ENCODE data around the gene VTA1.
"Not testable (repeated sequence)": the region's sequence is repeated elsewhere in the genome, so short reads cannot be mapped to it uniquely, and the experiment has no call there.

VTA1 gene

GRCh38 chr6:142146828-142147662 is at the start of gene VTA1, which contains the start of gene NMBR:
Gene VTA1 (plus strand): TSS chr6:142147263. CDS start chr6:142147288, 25 bp downstream.
Gene NMBR (minus strand): TSS chr6:142147122. CDS start chr6:142088658, 58,464 bp downstream.
- DNase-seq (ENCODE audit: low spot score) = peak; percentile 85
- peak; percentile 84 for TF ChIP-seq CTCF (IDR thresholded peaks at IDR 0.05; ENCODE audit: extremely low read depth, missing control alignments)

GRCh38 chr6:142104820-142105219 is 42.2 kb upstream of the VTA1 start:
- not testable (repeated sequence) for DNase-seq (ENCODE audit: low spot score)

- not testable (repeated sequence) for DNase-seq (ENCODE audit: low spot score)
These were observed 36.2 kb upstream of the VTA1 start for GRCh38 chr6:142110820-142111219.

GRCh38 chr6:142112451-142113061 is 34.5 kb upstream of the VTA1 start:
- peak; percentile 45 for DNase-seq (ENCODE audit: low spot score)
- TF ChIP-seq CTCF (IDR thresholded peaks at IDR 0.05; ENCODE audit: extremely low read depth, missing control alignments) = peak; percentile 82

GRCh38 chr6:142117366-142117765 is 29.7 kb upstream of the VTA1 start:
- no peak for DNase-seq (ENCODE audit: low spot score)
- no peak for TF ChIP-seq CTCF (IDR thresholded peaks at IDR 0.05; ENCODE audit: extremely low read depth, missing control alignments)

GRCh38 chr6:142118328-142118727 is 28.7 kb upstream of the VTA1 start:
- TF ChIP-seq CTCF (IDR thresholded peaks at IDR 0.05; ENCODE audit: extremely low read depth, missing control alignments) = no peak
- DNase-seq (ENCODE audit: low spot score) = no peak

GRCh38 chr6:142118925-142119324 is 28.1 kb upstream of the VTA1 start:
- DNase-seq (ENCODE audit: low spot score) = no peak

More at GRCh38 chr6:142118925-142119324, 28.1 kb upstream of the VTA1 start:
- no peak for TF ChIP-seq CTCF (IDR thresholded peaks at IDR 0.05; ENCODE audit: extremely low read depth, missing control alignments)

Measured in GM20000 (cell line).